IMR-90 (cell line): Measurements from ENCODE around the gene DNAH5. TPM values are rescaled to one million over a fixed set of nuclear protein-coding genes. Genes with fewer than 3 reads are reported as not detected.

Experiments used
- ATAC-seq: fragments of 200-7000 bp; cut with Tn5 transposase; 2 replicates; pipeline ENCODE4 v1.9.1; 2020; ENCODE audit warnings: low read depth, mild to moderate bottlenecking, moderate library complexity
- BruUV-seq: library from RNA; stranded (reverse); fragments of 400-500 nt; replicated peaks from 2 replicates; lab custom pipeline; 2021; lab: Mats Ljungman, UMichigan
- CTCF ChIA-PET: fragments of 300-600 bp; formaldehyde crosslinking; extraction: SDS; loops from one replicate; lab custom pipeline; 2021; ENCODE audit warnings: antibody characterized with exemption; lab: Yijun Ruan, JAX
- POLR2A ChIA-PET: fragments of 300-600 bp; sonication (Branson Sonifier 250); formaldehyde crosslinking; loops from one replicate; lab custom pipeline; 2022; ENCODE audit warnings: antibody characterized with exemption; ENCODE audit not compliant: unreplicated experiment; lab: Charles Lee
- DNase-seq: peaks from one replicate; pipeline ENCODE4 v3.0.0; 2013
- H2AFZ ChIP-seq: replicated peaks from 2 replicates; pipeline ENCODE3; 2013; ENCODE audit warnings: low read length, mild to moderate bottlenecking; ENCODE audit not compliant: poor library complexity
- H2AK5ac ChIP-seq: 2 replicates; pipeline ENCODE4 v1.6.1; 2013; ENCODE audit warnings: low read depth, low read length, inconsistent platforms
- H2AK9ac ChIP-seq: replicated peaks from 2 replicates; pipeline ENCODE3; 2013; ENCODE audit warnings: mild to moderate bottlenecking, low read depth, low read length, moderate library complexity; ENCODE audit not compliant: poor library complexity
- H2BK120ac ChIP-seq: 2 replicates; pipeline ENCODE4 v1.6.1; 2013; ENCODE audit warnings: low read depth, low read length, inconsistent platforms
- H2BK15ac ChIP-seq: 3 replicates; pipeline ENCODE4 v1.6.1; 2013; ENCODE audit warnings: low read depth, low read length, inconsistent platforms
- H2BK20ac ChIP-seq: 2 replicates; pipeline ENCODE4 v1.6.1; 2013; ENCODE audit warnings: low read depth, mild to moderate bottlenecking, inconsistent platforms, low read length, moderate library complexity
- H2BK5ac ChIP-seq: 2 replicates; pipeline ENCODE4 v1.6.1; 2013; ENCODE audit warnings: mild to moderate bottlenecking, low read depth, low read length, inconsistent platforms; ENCODE audit not compliant: poor library complexity, severe bottlenecking
- H3K14ac ChIP-seq: replicated peaks from 2 replicates; pipeline ENCODE4 v1.6.1; 2013; ENCODE audit warnings: low read depth, low read length, inconsistent platforms
- H3K18ac ChIP-seq: 2 replicates; pipeline ENCODE4 v1.6.1; 2013; ENCODE audit warnings: low read depth, low read length, control low read depth
- H3K23ac ChIP-seq: 2 replicates; pipeline ENCODE4 v1.6.1; 2013; ENCODE audit warnings: low read depth, low read length, inconsistent platforms
- H3K27ac ChIP-seq: 2 replicates; pipeline ENCODE4 v1.5.1; 2013; ENCODE audit warnings: mild to moderate bottlenecking, control low read depth, low read length; ENCODE audit not compliant: insufficient read depth
- H3K27me3 ChIP-seq: 2 replicates; pipeline ENCODE4 v1.6.1; 2013; ENCODE audit warnings: low read length; ENCODE audit not compliant: control insufficient read depth, insufficient read depth
- H3K36me3 ChIP-seq: 2 replicates; pipeline ENCODE4 v1.6.1; 2013; ENCODE audit warnings: low read length, mixed read lengths; ENCODE audit not compliant: control insufficient read depth, insufficient read depth
- H3K4ac ChIP-seq: 2 replicates; pipeline ENCODE4 v1.6.1; 2013; ENCODE audit warnings: low read depth, low read length, inconsistent platforms
- H3K4me1 ChIP-seq: 2 replicates; pipeline ENCODE4 v1.6.1; 2013; ENCODE audit warnings: low read length, mixed read lengths; ENCODE audit not compliant: control insufficient read depth, insufficient read depth
- H3K4me2 ChIP-seq: 2 replicates; pipeline ENCODE4 v1.6.1; 2013; ENCODE audit warnings: low read depth, mild to moderate bottlenecking, control low read depth, low read length, moderate library complexity
- H3K4me3 ChIP-seq: 2 replicates; pipeline ENCODE4 v1.5.1; 2013; ENCODE audit warnings: low read depth, mild to moderate bottlenecking, control low read depth, low read length, moderate library complexity; ENCODE audit not compliant: insufficient read depth
- H3K56ac ChIP-seq: 2 replicates; pipeline ENCODE4 v1.6.1; 2013; ENCODE audit warnings: low read length, inconsistent platforms; ENCODE audit not compliant: insufficient read depth; ENCODE audit errors: extremely low read depth
- H3K79me1 ChIP-seq, 2 experiments: 2 replicates each; pipeline ENCODE4 v1.6.1; 2013; ENCODE audit warnings: low read length in 2 of 2, inconsistent platforms in 1 of 2, low read depth in 1 of 2
- H3K9ac ChIP-seq: 2 replicates; pipeline ENCODE4 v1.6.1; 2013; ENCODE audit warnings: low read depth, low read length, control low read depth
- H3K9me1 ChIP-seq: 2 replicates; pipeline ENCODE4 v1.6.1; 2013; ENCODE audit warnings: low read length, inconsistent platforms; ENCODE audit not compliant: insufficient read depth
- H3K9me3 ChIP-seq: 2 replicates; pipeline ENCODE4 v1.6.1; 2013; ENCODE audit warnings: low read length; ENCODE audit not compliant: control insufficient read depth, insufficient read depth
- H4K20me1 ChIP-seq: 2 replicates; pipeline ENCODE4 v1.6.1; 2013; ENCODE audit warnings: low read length, inconsistent platforms; ENCODE audit not compliant: insufficient read depth
- H4K5ac ChIP-seq: 2 replicates; pipeline ENCODE4 v1.6.1; 2013; ENCODE audit warnings: mild to moderate bottlenecking, low read depth, low read length, control low read depth
- H4K8ac ChIP-seq, 2 experiments: 2 replicates each; pipeline ENCODE4 v1.6.1; 2013; ENCODE audit warnings: low read depth in 2 of 2, low read length in 2 of 2, control low read depth in 1 of 2, inconsistent platforms in 1 of 2
- H4K91ac ChIP-seq: 2 replicates; pipeline ENCODE4 v1.6.1; 2013; ENCODE audit warnings: low read depth, low read length, inconsistent platforms; ENCODE audit not compliant: insufficient read depth
- BHLHE40 ChIP-seq: fragments of 150-350 bp; IDR thresholded peaks from 2 replicates; pipeline ENCODE4 v1.6.1; 2016; ENCODE audit warnings: mild to moderate bottlenecking, low read depth, low read length
- CHD1 ChIP-seq: IDR thresholded peaks from 2 replicates; pipeline ENCODE4 v1.6.1; 2012; ENCODE audit warnings: low read depth, low read length, improper control_type of control experiment
- MAFK ChIP-seq: IDR thresholded peaks from 2 replicates; pipeline ENCODE4 v1.6.1; 2012; ENCODE audit warnings: low read depth, low read length, improper control_type of control experiment
- MAZ ChIP-seq: IDR thresholded peaks from 2 replicates; pipeline ENCODE4 v1.6.1; 2012; ENCODE audit warnings: low read depth, mild to moderate bottlenecking, low read length, improper control_type of control experiment, moderate library complexity, borderline replicate concordance
- MXI1 ChIP-seq: IDR thresholded peaks from 2 replicates; pipeline ENCODE4 v1.6.1; 2012; ENCODE audit warnings: low read depth, mild to moderate bottlenecking, low read length, moderate library complexity, borderline replicate concordance
- NFE2L2 ChIP-seq: fragments of 150-350 bp; IDR thresholded peaks from 2 replicates; pipeline ENCODE4 v1.6.1; 2016; ENCODE audit warnings: low read depth, mild to moderate bottlenecking, low read length
- POLR2A ChIP-seq: IDR thresholded peaks from 2 replicates; pipeline ENCODE4 v1.6.1; 2012; ENCODE audit warnings: mild to moderate bottlenecking, low read depth, low read length
- RCOR1 ChIP-seq: IDR thresholded peaks from 2 replicates; pipeline ENCODE4 v1.6.1; 2012; ENCODE audit warnings: mild to moderate bottlenecking, low read length, improper control_type of control experiment; ENCODE audit not compliant: insufficient replicate concordance
- RFX5 ChIP-seq: IDR thresholded peaks from 2 replicates; pipeline ENCODE4 v1.8.0; 2012; ENCODE audit warnings: low read depth, mild to moderate bottlenecking, low read length, moderate library complexity
- SMC3 ChIP-seq: fragments of 150-350 bp; IDR thresholded peaks from 2 replicates; pipeline ENCODE4 v1.6.1; 2016; ENCODE audit warnings: low read depth, mild to moderate bottlenecking, antibody characterized with exemption, low read length, moderate library complexity
- WGBS, 2 experiments: methylation state at CpG; one replicate each; pipeline versions ENCODE4 v1.1.5 to v1.1.7; 2013; ENCODE audit warnings: missing lambda C conversion rate in 2 of 2; ENCODE audit not compliant: insufficient read length in 1 of 2; ENCODE audit errors: extremely low coverage in 2 of 2; 5-methylcytosine and 5-hydroxymethylcytosine counted together
- dilution Hi-C: fragments of 300-500 bp; cut with HindIII; formaldehyde crosslinking; loops from one replicate; pipeline ENCODE4 v1.14.3; 2018; ENCODE audit warnings: low sequenced_read_pairs; ENCODE audit not compliant: unreplicated experiment
- in situ Hi-C: fragments of 300-500 bp; cut with MboI; formaldehyde crosslinking; loops from 3 replicates; pipeline ENCODE4 v1.14.3; 2019; ENCODE audit warnings: low sequenced_read_pairs, inconsistent platforms, mixed read lengths
- intact Hi-C: fragments of 100-400 bp; cut with micrococcal nuclease; formaldehyde crosslinking; loops from 2 replicates; pipeline ENCODE4 v1.10.0; 2022
- polyA plus RNA-seq, 3 experiments: library from polyadenylated mRNA; depleted of rRNA; stranded (reverse); fragments of >200 nt; gene quantifications; 2 replicates each; pipeline ENCODE4 v1.2.3, GENCODE V29; 2012; ENCODE audit warnings: low replicate concordance in 1 of 3
- total RNA-seq: library from RNA; depleted of rRNA; stranded (reverse); fragments of >200 nt; gene quantifications from 2 replicates; pipeline ENCODE4 v1.2.3, GENCODE V29; 2012
- TF ChIP-seq, protein P1 (sequence below): conservative IDR thresholded peaks from 2 replicates; pipeline ENCODE4 v1.5.1; 2012; ENCODE audit warnings: mild to moderate bottlenecking, low read depth, low read length, improper control_type of control experiment
- TF ChIP-seq, protein P2 (sequence below): fragments of 150-350 bp; IDR thresholded peaks from 2 replicates; pipeline ENCODE4 v1.6.1; 2017; ENCODE audit warnings: mild to moderate bottlenecking, antibody characterized with exemption, low read length, low read depth
- TF ChIP-seq, protein P3 (sequence below): fragments of 150-350 bp; IDR thresholded peaks from 2 replicates; pipeline ENCODE4 v1.6.1; 2016; ENCODE audit warnings: low read depth, mild to moderate bottlenecking, low read length, moderate library complexity, borderline replicate concordance

The DNAH5 gene
- total and polyA plus RNA-seq, 2 of the 4 experiments (the other 2 are of a cell fraction) = 1.9 to 4.3 TPM

DNA sequence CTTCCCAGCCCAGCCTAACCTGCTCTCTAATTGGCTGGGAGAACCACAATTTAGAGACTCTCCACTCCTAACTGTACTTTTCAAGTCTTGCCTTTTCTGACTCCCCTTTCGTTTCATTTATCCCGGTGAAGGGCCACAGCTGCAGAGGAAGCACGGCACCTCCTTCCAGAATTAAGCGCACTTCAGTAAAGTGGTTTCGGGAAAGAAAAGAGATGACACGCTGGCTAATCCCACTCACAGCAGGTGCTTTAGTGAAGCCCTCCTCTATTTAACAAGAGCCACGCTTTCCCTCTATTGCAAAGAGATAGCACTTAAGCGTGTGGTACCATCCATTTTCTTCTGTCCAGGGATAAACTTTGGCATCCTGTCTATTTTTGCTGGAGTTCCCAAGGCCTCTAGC, 4.8 kb downstream of the DNAH5 start:
- Histone ChIP-seq H2BK20ac (no peak overlapping the region), H2BK120ac (no peak overlapping the region), H3K56ac (no peak overlapping the region), H2AK9ac (no peak overlapping the region), H3K79me1 (peaks cover 0 to 3% of the 10 kb centered on the region in 2 experiments; a peak in 1 of 4 replicates), H3K27ac (no peak overlapping the region), H2AFZ (no peak overlapping the region), H3K4ac (no peak overlapping the region), H3K36me3 (no peaks in the 10 kb centered on the region), H4K5ac (no peak overlapping the region), H3K23ac (no peak overlapping the region), H2BK15ac (no peak overlapping the region), H3K9me3 (no peaks in the 10 kb centered on the region), H2AK5ac (no peak overlapping the region), H3K9ac (no peak overlapping the region), H3K4me3 (no peak overlapping the region), H3K9me1 (no peaks in the 10 kb centered on the region), H4K91ac (no peak overlapping the region), H3K27me3 (no peaks in the 10 kb centered on the region), H3K4me1 (peaks cover 2% of the 10 kb centered on the region; the same call in 1 of the 2 replicates), H3K14ac (no peak overlapping the region), H4K8ac (no peak overlapping the region), H4K20me1 (no peaks in the 10 kb centered on the region), H3K18ac (no peak overlapping the region), H2BK5ac (no peak overlapping the region), H3K4me2 (no peak overlapping the region)
- CTCF ChIA-PET = no interaction called here
- in situ Hi-C loops = no loop called here
- DNase-seq = no peak
- 60% methylated on average over 7 of the region's 8 CpGs; no CpG with 5 or more reads in 1 of the 2 experiments for WGBS, 2 experiments
- POLR2A ChIA-PET = no interaction called here
- BruUV-seq = no TSS peak
- dilution Hi-C loops = no loop called here
- no peak for ATAC-seq
- TF ChIP-seq CHD1 (no peak), POLR2A (no peak), RCOR1 (no peak), BHLHE40 (no peak), NFE2L2 (no peak), MAZ (no peak), RFX5 (no peak), SMC3 (no peak), MAFK (no peak), MXI1 (no peak)
- TF ChIP-seq, protein P1, sequence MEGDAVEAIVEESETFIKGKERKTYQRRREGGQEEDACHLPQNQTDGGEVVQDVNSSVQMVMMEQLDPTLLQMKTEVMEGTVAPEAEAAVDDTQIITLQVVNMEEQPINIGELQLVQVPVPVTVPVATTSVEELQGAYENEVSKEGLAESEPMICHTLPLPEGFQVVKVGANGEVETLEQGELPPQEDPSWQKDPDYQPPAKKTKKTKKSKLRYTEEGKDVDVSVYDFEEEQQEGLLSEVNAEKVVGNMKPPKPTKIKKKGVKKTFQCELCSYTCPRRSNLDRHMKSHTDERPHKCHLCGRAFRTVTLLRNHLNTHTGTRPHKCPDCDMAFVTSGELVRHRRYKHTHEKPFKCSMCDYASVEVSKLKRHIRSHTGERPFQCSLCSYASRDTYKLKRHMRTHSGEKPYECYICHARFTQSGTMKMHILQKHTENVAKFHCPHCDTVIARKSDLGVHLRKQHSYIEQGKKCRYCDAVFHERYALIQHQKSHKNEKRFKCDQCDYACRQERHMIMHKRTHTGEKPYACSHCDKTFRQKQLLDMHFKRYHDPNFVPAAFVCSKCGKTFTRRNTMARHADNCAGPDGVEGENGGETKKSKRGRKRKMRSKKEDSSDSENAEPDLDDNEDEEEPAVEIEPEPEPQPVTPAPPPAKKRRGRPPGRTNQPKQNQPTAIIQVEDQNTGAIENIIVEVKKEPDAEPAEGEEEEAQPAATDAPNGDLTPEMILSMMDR = no peak
- TF ChIP-seq, protein P2, sequence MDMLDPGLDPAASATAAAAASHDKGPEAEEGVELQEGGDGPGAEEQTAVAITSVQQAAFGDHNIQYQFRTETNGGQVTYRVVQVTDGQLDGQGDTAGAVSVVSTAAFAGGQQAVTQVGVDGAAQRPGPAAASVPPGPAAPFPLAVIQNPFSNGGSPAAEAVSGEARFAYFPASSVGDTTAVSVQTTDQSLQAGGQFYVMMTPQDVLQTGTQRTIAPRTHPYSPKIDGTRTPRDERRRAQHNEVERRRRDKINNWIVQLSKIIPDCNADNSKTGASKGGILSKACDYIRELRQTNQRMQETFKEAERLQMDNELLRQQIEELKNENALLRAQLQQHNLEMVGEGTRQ = no peak
- TF ChIP-seq, protein P3, sequence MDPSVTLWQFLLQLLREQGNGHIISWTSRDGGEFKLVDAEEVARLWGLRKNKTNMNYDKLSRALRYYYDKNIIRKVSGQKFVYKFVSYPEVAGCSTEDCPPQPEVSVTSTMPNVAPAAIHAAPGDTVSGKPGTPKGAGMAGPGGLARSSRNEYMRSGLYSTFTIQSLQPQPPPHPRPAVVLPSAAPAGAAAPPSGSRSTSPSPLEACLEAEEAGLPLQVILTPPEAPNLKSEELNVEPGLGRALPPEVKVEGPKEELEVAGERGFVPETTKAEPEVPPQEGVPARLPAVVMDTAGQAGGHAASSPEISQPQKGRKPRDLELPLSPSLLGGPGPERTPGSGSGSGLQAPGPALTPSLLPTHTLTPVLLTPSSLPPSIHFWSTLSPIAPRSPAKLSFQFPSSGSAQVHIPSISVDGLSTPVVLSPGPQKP = no peak
- intact Hi-C loops = no loop called here
